Superior temporal gyrus (tissue), 1 donor: ENCODE data around the gene PI4K2A.
A peak's percentile ranks its signal among the peaks of the same experiment; 100 is the strongest.
"Not testable (repeated sequence)": the region's sequence is repeated elsewhere in the genome, so short reads cannot be mapped to it uniquely, and the experiment has no call there.

Experiments
- DNase-seq: peaks from one replicate; pipeline ENCODE4 v3.0.0-alpha.2; 2016; ENCODE audit errors: extremely low spot score

PI4K2A gene

GRCh38 chr10:97632949-97633884 is 7.3 kb upstream of the PI4K2A start, which contains the start of gene MORN4:
MORN4 (minus strand) TSS chr10:97633500; CDS start chr10:97619653, 13,847 bp downstream.
- peak; percentile 97 for DNase-seq

DNA sequence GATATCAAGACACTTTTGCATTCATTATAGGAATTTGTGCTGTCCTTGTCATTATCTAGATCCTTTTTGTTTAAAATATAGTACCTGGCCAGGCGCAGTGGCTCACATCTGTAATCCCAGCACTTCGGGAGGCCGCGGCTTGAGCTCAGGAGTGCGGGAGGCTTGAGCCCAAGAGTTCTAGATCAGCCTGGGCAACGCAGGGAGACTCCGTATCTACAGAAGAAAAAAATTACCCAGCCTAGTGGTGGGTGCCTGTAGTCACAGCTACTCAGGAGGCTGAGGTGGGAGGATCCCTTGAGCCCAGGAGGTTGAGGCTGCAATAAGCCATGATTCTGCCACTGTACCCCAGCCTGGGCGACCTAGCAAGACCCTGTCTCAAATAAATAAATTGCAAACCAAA is 6.5 kb upstream of the PI4K2A start:
- DNase-seq, result no peak

DNA sequence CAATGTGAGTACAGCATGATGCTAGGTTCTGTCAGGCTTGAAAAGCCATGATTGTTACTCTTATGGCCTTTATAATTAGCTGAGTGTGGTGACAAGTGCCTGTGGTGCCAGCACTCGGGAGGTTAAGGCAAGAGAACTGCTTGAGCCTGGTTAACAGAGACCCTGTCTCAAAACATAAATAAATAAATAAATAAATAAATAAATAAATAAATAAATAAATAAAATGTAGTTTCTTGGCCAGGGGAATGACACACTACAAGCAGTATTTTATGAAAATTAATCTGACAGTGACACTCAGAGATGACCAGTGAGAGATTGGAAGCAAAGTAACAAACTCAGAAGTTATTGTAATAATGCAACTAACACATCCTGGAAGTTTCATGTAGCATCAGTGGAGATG is 4.9 kb upstream of the PI4K2A start:
- no peak for DNase-seq

GRCh38 chr10:97639090-97639489 is 1.4 kb upstream of the PI4K2A start:
- DNase-seq, result not testable (repeated sequence)

DNA sequence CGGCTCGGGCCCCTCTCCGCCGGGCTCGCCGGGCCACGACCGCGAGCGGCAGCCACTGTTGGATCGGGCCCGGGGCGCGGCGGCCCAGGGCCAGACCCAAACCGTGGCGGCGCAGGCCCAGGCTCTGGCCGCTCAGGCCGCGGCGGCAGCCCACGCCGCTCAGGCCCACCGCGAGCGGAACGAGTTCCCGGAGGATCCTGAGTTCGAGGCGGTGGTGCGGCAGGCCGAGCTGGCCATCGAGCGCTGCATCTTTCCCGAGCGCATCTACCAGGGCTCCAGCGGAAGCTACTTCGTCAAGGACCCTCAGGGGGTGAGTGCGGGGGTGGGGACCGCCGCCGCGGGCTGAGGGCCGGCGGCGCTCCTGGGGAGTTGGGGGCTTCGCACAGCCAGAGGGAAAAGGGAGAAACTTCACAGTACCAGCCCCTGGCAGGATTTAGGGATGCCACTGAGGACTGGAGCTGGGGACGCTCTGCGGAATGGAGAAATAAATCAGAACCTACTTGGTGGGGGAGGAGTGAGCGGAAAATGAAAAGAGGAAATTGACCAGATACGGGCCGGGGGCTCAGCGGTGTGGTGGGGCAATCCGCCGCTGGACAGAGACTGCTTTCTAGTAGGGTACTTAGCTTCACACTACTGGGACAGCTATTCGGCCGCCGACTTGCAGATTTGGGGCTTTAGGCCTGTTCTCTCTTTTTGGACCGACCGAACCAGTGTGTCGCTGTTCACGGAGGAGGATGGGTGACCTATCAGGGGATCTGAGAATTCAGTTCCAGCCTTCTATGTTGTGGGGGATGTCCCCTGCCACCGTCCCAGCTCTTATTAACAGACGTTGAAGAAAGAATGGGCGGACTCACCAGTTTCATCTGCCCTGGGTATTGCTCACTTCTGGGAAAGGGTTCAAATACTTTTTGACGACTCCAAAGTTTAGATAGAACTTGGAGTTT is 669 bp downstream of the PI4K2A start:
- DNase-seq, result no peak

DNA sequence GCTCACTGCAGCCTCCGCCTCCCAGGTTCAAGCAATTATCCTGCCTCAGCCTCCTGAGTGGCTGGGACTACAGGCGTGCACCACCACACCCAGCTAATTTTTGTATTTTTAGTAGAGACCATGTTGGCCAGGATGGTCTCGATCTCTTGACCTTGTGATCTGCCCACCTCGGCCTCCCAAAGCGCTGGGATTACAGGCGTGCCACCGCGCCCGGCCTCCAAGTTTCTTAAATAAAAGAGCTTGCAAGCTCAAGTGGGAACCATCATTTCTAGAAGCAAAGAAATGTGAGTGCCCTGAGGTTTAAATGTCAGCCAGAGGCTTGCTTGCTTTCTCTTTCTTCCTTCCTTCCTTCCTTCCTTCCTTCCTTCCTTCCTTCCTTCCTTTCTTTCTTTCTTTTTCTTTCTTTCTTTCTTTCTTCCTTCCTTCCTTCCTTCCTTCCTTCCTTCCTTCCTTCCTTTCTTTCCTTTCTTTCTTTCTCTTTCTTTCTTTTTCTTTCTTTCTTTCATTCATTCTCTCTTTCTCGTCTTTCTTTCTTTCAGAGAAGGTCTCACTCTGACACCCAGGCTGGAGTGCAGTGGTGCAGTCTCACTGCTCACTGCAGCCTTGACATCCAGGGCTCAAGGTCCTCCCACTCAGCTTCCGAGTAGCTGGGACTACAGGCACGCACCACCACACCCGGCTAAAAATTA is 2.1 kb downstream of the PI4K2A start:
- not testable (repeated sequence) for DNase-seq

GRCh38 chr10:97643441-97643985 is 3.0 kb downstream of the PI4K2A start:
- DNase-seq, result no peak

GRCh38 chr10:97644936-97645335 is 4.5 kb downstream of the PI4K2A start:
- no peak for DNase-seq

- no peak for DNase-seq
Measured at GRCh38 chr10:97647556-97647955, 7.1 kb downstream of the PI4K2A start.

DNA sequence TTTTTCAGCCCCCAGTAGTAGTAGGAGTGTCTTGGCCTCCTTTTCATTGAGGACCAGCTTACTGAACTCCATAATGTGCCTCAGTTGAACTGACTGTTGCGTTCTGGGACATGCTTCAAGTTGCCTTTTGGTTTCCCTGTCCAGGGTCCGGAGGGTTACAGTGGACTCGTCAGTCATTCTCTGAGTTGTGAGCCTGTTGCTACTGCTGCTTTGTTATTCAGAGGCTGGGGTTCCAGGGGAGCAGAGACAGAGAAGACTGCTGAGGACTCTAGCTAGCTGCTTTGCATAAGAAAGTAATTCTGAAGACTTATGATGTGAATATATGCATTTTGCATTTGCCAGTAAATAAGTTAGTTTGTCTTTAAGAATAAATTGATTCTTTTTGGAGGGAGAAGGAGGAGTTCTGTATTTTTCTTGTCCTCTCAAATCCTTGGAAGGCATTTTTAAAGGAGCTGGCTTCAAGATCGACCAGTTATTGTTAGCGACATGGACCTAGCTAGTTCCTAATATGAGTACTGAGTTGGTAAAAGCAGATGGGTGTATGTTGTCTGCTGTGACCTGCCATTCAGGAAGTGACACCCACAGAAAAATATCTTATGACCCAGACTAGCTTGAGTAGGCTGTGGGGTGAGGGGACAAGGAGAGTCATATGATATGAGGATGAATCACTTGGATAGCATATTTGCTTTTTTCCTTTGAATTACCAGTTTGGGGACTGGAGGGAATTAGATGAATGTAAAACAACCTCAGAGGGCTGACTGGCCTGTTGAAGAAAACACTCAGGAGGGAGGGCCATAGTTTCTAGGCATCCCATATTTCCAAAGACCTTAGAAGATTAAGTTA is 8.3 kb downstream of the PI4K2A start:
- DNase-seq, result no peak

DNA sequence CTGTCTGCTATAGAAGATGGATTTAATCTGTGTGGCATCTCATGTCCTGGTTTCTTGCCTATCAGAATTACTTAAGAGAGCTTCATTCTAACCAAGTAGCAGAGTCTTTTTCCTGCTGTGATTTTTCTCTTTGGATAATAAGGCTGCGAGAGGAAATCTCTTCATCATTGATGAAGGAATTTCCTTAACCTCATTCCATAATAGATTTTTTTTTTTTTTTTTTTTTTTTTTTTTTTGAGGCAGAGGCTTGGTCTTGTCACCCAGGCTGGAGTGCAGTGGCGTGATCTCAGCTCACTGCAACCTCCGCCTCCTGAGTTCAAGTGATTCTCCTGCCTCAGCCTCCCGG is 8.9 kb downstream of the PI4K2A start:
- DNase-seq, result not testable (repeated sequence)

DNA sequence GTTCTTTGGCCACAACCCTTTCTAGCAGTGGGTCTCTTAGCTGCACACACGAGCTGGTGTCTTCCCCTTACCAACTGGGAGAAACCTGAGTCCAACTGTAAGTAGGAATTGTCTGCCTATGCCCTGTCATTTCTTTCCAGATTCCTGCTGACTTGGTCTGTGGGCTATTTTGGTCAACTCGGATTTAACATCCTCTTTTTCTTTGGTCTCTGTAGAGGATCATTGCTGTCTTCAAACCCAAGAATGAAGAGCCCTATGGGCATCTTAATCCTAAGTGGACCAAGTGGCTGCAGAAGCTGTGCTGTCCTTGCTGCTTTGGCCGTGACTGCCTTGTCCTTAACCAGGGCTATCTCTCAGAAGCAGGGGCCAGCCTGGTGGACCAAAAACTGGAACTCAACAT is 10.3 kb downstream of the PI4K2A start:
- no peak for DNase-seq

DNA sequence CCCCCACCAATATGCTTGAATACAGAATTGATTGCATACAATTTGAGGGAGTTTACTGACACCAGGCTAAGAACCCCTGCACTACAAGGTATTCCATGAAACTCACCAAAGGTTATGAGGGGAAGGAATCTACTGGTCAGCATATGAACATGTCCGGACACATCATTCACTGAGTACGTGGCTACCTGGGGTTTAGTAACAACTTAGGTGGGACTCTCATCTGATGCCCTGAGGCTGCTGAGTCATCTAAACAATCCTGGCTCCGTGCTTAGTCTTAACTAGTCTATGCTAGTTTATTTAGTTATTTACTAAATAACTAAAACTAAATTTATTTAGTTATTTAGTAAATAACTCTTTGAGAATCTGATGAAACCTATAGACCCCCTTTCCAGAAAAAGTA is 11.3 kb downstream of the PI4K2A start:
- no peak for DNase-seq

DNA sequence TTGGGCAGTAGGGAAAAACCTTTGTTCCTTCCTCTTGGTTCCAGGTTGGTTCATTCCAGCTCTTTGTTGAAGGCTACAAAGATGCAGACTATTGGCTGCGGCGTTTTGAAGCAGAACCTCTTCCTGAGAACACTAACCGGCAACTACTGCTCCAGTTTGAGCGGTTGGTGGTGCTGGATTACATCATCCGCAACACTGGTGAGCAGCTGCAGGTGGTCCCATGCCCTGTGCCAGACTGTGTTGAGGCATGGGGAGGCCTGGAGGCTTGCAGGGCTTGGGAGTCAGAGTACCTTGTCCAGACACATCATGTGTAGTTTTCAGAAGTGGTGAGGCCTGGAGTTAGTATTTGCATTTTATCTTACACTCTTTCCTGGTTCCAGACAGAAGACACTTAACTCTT is 16.3 kb downstream of the PI4K2A start:
- DNase-seq, result no peak

- DNase-seq, result no peak
Measured at GRCh38 chr10:97659589-97659988, 19.1 kb downstream of the PI4K2A start.

DNA sequence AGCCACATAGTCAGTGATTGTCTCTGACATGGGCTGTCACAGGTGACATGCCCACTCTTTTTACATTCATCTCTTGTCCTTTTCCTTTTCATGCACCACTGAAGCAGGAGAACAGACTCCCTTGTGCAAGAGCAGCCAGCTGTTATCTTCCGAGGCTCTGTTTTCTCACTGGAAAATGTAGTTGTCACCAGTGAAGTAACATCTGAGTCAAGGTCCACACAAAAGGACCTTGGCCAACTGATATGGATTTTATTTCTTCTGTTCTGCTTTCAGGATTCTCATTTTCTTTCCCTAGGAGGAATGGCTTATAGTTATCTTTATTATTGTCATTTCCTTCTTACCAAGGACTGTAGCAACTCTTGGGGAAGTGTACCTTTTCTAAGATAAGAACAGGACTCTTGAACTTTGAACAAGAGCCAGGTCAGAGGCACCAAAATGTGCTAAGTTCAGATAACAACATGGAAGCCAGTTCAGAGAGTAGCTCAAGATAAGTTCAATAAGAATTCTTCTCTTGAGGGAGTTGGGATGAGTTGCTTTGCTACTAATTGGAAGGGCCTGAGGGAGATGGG is 23.9 kb downstream of the PI4K2A start:
- no peak for DNase-seq

DNA sequence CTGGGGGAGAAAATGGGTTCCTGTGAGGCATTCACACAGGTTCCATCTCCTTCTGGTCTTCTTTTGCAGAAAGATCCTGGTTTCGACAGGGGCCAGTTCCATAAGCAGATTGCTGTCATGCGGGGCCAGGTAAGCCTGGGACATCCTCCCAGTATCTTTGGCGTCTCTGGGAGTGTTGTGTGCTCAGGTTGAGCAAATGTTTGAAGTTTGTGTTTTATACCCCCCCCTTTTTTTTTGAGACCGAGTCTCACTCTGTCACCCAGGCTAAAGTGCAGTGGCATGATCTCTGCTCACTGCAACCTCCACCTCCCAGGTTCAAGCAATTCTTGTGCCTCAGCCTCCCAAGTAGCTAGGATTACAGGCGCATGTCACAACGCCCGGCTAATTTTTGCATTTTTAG is 26.5 kb downstream of the PI4K2A start:
- DNase-seq, result no peak

GRCh38 chr10:97667463-97667862 is 27.0 kb downstream of the PI4K2A start:
- DNase-seq, result no peak

DNA sequence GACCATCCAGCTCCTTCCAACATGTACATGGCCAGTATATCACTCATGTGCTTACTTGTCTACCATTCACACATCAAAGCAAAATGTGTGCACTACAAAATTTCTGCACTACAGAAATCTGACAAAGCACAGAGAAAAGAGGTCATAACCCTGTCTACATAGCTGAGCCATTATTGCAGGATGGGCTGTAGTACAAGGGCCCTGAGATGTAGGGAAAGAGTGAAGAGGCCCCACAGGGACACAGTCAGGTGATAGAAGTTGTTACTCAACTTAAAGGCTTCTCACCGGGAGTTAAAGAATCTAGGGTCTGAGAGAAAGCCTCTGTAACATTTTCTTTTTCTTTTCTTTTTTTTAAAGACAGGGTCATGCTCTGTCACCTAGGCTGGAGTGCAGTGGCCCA is 29.1 kb downstream of the PI4K2A start:
- DNase-seq, result no peak
